Measurements from ENCODE around the gene UGT1A9. TPM values are rescaled to one million over a fixed set of nuclear protein-coding genes. Genes with fewer than 3 reads are reported as not detected.
"Not testable (repeated sequence)": the region's sequence is repeated elsewhere in the genome, so short reads cannot be mapped to it uniquely, and the experiment has no call there.

Gene UGT1A9
- total RNA-seq, 1 donor from 2014 or later: not detected

- intact Hi-C loops (cut with DNase I): no loop called here
- Histone ChIP-seq H3K4me1 (no peaks in the 10 kb centered on the region), H3K9me3 (no peaks in the 10 kb centered on the region), H3K36me3 (no peaks in the 10 kb centered on the region), H3K27me3 (no peaks in the 10 kb centered on the region), H3K4me3 (no peak within 1 kb of the TSS), H3K27ac (no peak within 1 kb of the TSS)
- TF ChIP-seq CTCF (IDR thresholded peaks at IDR 0.05): no peak
- no peak for DNase-seq (ENCODE audit: low spot score in 2 of 2)
These were observed 46.9 kb downstream of the UGT1A9 start, which contains the start of gene UGT1A4 for GRCh38 chr2:233718552-233718951. Gene UGT1A4 (plus strand): TSS chr2:233718736. CDS start chr2:233718821, 85 bp downstream.

DNA sequence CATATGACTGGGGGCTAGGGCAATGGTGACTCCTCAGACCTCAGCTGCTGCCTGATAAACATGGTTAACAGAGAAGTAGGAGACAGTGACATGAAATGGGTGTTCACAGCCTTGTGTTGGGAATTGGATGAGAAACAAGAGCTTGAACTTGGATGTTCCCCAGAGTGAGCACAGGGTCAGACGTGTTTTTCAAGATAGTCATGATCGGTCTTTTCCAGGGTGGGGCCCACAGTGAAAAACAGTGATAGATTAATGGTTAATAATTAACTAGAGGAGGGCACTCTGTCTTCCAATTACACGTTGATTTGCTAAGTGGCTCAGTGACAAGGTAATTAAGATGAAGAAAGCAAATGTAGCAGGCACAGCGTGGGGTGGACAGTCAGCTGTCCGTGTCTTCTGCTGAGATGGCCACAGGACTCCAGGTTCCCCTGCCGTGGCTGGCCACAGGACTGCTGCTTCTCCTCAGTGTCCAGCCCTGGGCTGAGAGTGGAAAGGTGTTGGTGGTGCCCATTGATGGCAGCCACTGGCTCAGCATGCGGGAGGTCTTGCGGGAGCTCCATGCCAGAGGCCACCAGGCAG is 57.1 kb downstream of the UGT1A9 start, which contains the start of gene UGT1A3:
Gene UGT1A3, plus strand, starts transcription at position 320 of the 579 bp plus-strand sequence. Its CDS starts 85 bp downstream, at position 405.
- H3K27me3 ChIP-seq: no peaks in the 10 kb centered on the region
- no peak within 1 kb of the TSS for H3K27ac ChIP-seq
- intact Hi-C loops (cut with DNase I): no loop called here
- H3K9me3 ChIP-seq: no peaks in the 10 kb centered on the region
- no peak for TF ChIP-seq CTCF (IDR thresholded peaks at IDR 0.05)
- no peak for DNase-seq (ENCODE audit: low spot score in 2 of 2)
- H3K4me1 ChIP-seq: no peaks in the 10 kb centered on the region
- no peaks in the 10 kb centered on the region for H3K36me3 ChIP-seq
- H3K4me3 ChIP-seq: no peak within 1 kb of the TSS

DNA sequence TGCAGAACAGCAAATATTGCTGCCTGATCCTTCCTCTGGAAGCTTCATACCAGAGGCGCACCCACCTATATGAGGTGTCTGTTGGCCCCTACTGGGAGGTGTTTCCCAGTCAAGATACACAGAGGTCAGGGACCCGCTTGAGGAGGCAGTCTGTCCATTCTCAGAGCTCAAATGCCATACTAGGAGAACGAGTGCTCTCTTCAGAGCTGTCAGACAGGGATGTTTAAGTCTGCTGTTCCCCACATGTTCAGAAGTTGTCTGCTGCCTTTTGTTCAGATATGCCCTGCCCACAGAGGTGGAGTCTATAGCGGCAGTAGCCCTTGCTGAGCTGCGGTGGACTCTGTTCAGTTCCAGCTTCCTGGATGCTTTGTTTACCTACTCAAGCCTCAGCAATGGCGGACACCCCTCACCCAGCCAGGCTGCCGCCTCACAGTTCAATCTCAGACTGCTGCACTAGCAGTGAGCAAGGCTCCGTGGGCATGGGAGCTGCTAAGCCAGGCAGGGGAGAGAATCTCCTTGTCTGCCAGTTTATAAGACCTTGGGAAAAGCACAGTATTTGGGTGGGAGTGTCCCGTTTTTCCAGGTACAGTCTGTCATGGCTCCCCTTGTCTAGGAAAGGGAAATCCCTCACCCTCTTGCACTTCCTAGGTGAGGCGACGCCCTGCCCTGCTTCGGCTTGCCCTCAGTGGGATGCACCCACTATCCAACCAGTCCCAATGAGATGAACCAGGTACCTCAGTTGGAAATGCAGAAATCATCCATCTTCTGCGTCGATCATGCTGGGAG is 65.4 kb downstream of the UGT1A9 start:
- intact Hi-C loops (cut with DNase I); H3K27me3 ChIP-seq; H3K27ac ChIP-seq; H3K9me3 ChIP-seq; H3K36me3 ChIP-seq; H3K4me1 ChIP-seq; DNase-seq (ENCODE audit: low spot score in 2 of 2); H3K4me3 ChIP-seq: not testable (repeated sequence)

DNA sequence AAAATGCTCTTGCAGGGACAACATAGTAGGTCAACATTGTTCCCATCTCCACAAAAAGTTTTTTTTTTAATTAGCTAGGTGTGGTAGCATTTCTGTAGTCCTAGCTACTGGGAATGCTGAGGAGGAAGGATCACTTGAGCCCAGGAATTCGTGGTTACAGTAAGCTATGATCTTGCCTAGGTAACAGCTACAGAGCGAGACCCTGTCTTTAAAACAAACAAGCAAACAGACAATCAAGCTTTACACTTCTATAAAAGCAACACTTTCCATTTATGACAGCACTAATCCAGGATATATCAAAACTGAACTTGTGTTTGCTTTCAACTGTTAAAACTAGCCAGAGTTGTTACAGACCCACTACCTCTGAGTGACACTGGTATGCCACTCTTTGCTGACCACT is 69.2 kb downstream of the UGT1A9 start:
- DNase-seq (ENCODE audit: low spot score in 2 of 2): no peak
- TF ChIP-seq CTCF (IDR thresholded peaks at IDR 0.05): no peak
- intact Hi-C loops (cut with DNase I): no loop called here
- Histone ChIP-seq H3K36me3 (no peaks in the 10 kb centered on the region), H3K4me1 (no peaks in the 10 kb centered on the region), H3K27me3 (no peaks in the 10 kb centered on the region), H3K27ac (no peak overlapping the region), H3K4me3 (no peak overlapping the region), H3K9me3 (no peaks in the 10 kb centered on the region)

GRCh38 chr2:233743464-233744259 is 72.0 kb downstream of the UGT1A9 start:
- Histone ChIP-seq H3K27me3 (no peaks in the 10 kb centered on the region), H3K9me3 (no peaks in the 10 kb centered on the region), H3K4me1 (no peaks in the 10 kb centered on the region), H3K4me3 (no peak overlapping the region), H3K27ac (no peak overlapping the region), H3K36me3 (no peaks in the 10 kb centered on the region)
- TF ChIP-seq CTCF (IDR thresholded peaks at IDR 0.05): no peak
- DNase-seq (ENCODE audit: low spot score in 2 of 2): no peak
- intact Hi-C loops (cut with DNase I): no loop called here
